HFFc6 (cell line): ENCODE measurements around the gene IL6ST. TPM values are rescaled to one million over a fixed set of nuclear protein-coding genes. Genes with fewer than 3 reads are reported as not detected.
"Not testable (repeated sequence)": the region's sequence is repeated elsewhere in the genome, so short reads cannot be mapped to it uniquely, and the experiment has no call there.

Experiments
- DNase-seq: peaks from one replicate; pipeline ENCODE4 v3.0.0-alpha.2; 2018
- H3K27ac Mint-ChIP-seq: 2 replicates; pipeline ENCODE4 v1.8.0; 2020; ENCODE audit warnings: mild to moderate bottlenecking, mixed read lengths
- H3K27me3 Mint-ChIP-seq: 2 replicates; pipeline ENCODE4 v1.8.0; 2021; ENCODE audit warnings: mild to moderate bottlenecking, moderate library complexity, mixed read lengths; ENCODE audit not compliant: insufficient read depth
- H3K36me3 Mint-ChIP-seq: 2 replicates; pipeline ENCODE4 v1.8.0; 2021; ENCODE audit warnings: low read depth, mixed read lengths
- H3K4me1 Mint-ChIP-seq: 2 replicates; pipeline ENCODE4 v1.8.0; 2020; ENCODE audit warnings: low read depth, mixed read lengths
- H3K4me3 Mint-ChIP-seq: 2 replicates; pipeline ENCODE4 v1.8.0; 2020; ENCODE audit warnings: mild to moderate bottlenecking, moderate library complexity, mixed read lengths
- H3K9me3 Mint-ChIP-seq: 2 replicates; pipeline ENCODE4 v1.8.0; 2020; ENCODE audit warnings: mild to moderate bottlenecking, mixed read lengths
- total RNA-seq, 6 experiments: library from RNA; stranded (reverse); fragmentation: NEBNext Ultra II Directional; extraction: Animal tissue kit (Norgen Biotek cat#: 25700); gene quantifications; 2 replicates in 1 of 6; 3 replicates in 5 of 6; pipeline ENCODE4 v1.2.3, GENCODE V29; 2021
- TF ChIP-seq, protein P1 (sequence below): fragments of 200-600 bp; sonication (generic); IDR thresholded peaks from 2 replicates; pipeline ENCODE4 v1.5.0; 2021; ENCODE audit warnings: antibody characterized with exemption, mild to moderate bottlenecking

Gene IL6ST
- total RNA-seq, 6 experiments from 2014 or later: 187 to 265 (median 216) TPM

- no peak overlapping the region for H3K27ac Mint-ChIP-seq
- no peaks in the 10 kb centered on the region for H3K27me3 Mint-ChIP-seq
- TF ChIP-seq, protein P1, sequence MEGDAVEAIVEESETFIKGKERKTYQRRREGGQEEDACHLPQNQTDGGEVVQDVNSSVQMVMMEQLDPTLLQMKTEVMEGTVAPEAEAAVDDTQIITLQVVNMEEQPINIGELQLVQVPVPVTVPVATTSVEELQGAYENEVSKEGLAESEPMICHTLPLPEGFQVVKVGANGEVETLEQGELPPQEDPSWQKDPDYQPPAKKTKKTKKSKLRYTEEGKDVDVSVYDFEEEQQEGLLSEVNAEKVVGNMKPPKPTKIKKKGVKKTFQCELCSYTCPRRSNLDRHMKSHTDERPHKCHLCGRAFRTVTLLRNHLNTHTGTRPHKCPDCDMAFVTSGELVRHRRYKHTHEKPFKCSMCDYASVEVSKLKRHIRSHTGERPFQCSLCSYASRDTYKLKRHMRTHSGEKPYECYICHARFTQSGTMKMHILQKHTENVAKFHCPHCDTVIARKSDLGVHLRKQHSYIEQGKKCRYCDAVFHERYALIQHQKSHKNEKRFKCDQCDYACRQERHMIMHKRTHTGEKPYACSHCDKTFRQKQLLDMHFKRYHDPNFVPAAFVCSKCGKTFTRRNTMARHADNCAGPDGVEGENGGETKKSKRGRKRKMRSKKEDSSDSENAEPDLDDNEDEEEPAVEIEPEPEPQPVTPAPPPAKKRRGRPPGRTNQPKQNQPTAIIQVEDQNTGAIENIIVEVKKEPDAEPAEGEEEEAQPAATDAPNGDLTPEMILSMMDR: no peak
- peaks cover 59% of the 10 kb centered on the region for H3K4me1 Mint-ChIP-seq
- H3K4me3 Mint-ChIP-seq: no peak overlapping the region
- DNase-seq: no peak
- H3K9me3 Mint-ChIP-seq: no peaks in the 10 kb centered on the region
- peaks cover 29% of the 10 kb centered on the region for H3K36me3 Mint-ChIP-seq
These were observed 5.7 kb downstream of the IL6ST start for GRCh38 chr5:55988979-55989638.

GRCh38 chr5:55988428-55988827 lies 6.3 kb downstream of the IL6ST start:
- Mint-ChIP-seq H3K36me3 (peaks cover 29% of the 10 kb centered on the region), H3K4me1 (peaks cover 62% of the 10 kb centered on the region)
- H3K27ac Mint-ChIP-seq, H3K27me3 Mint-ChIP-seq, H3K4me3 Mint-ChIP-seq, DNase-seq, H3K9me3 Mint-ChIP-seq: not testable (repeated sequence)

GRCh38 chr5:55986931-55987330 lies 7.8 kb downstream of the IL6ST start:
- no peak overlapping the region for H3K27ac Mint-ChIP-seq
- H3K27me3 Mint-ChIP-seq: no peaks in the 10 kb centered on the region
- H3K9me3 Mint-ChIP-seq: no peaks in the 10 kb centered on the region
- peaks cover 64% of the 10 kb centered on the region for H3K4me1 Mint-ChIP-seq
- DNase-seq: no peak
- H3K4me3 Mint-ChIP-seq: no peak overlapping the region
- H3K36me3 Mint-ChIP-seq: peaks cover 29% of the 10 kb centered on the region
- TF ChIP-seq, protein P1: no peak

GRCh38 chr5:55985181-55985580 lies 9.6 kb downstream of the IL6ST start:
- TF ChIP-seq, protein P1: no peak
- Mint-ChIP-seq H3K9me3 (no peaks in the 10 kb centered on the region), H3K27ac (no peak overlapping the region), H3K4me1 (peaks cover 46% of the 10 kb centered on the region), H3K27me3 (no peaks in the 10 kb centered on the region), H3K4me3 (no peak overlapping the region), H3K36me3 (peaks cover 18% of the 10 kb centered on the region)
- no peak for DNase-seq

DNA sequence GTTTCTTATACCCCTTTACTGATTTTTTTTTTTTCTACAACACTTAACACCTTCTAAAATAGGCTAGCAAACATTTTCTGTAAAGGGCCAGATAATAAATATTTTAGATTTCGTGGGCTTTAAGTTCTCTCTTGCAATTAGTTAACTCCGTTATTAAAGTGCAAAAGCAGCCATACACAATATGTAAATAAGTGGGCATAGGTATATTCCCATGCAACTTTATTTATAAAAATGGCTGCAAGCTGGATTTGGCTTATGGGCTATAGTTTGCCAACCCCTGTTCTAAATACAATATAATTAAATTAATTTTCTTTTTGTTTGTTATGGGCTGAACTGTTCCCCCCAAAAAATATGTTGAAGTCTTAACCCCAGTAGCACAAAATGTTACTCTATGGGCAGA lies 10.8 kb downstream of the IL6ST start:
- TF ChIP-seq, protein P1: no peak
- no peak overlapping the region for H3K4me3 Mint-ChIP-seq
- H3K36me3 Mint-ChIP-seq: peaks cover 13% of the 10 kb centered on the region
- DNase-seq: no peak
- H3K27ac Mint-ChIP-seq: no peak overlapping the region; the same call in 1 of the 2 replicates
- no peaks in the 10 kb centered on the region for H3K9me3 Mint-ChIP-seq
- H3K27me3 Mint-ChIP-seq: no peaks in the 10 kb centered on the region
- H3K4me1 Mint-ChIP-seq: peaks cover 39% of the 10 kb centered on the region

GRCh38 chr5:55982957-55983381 lies 11.8 kb downstream of the IL6ST start:
- peaks cover 13% of the 10 kb centered on the region for H3K36me3 Mint-ChIP-seq
- TF ChIP-seq, protein P1: peak; percentile 42
- H3K4me1 Mint-ChIP-seq: peaks cover 48% of the 10 kb centered on the region
- no peaks in the 10 kb centered on the region for H3K9me3 Mint-ChIP-seq
- no peaks in the 10 kb centered on the region for H3K27me3 Mint-ChIP-seq
- no peak for DNase-seq
- no peak overlapping the region for H3K27ac Mint-ChIP-seq
- no peak overlapping the region for H3K4me3 Mint-ChIP-seq
